ENCODE data around the gene BMPER.

- TF ChIP-seq POLR2A (IDR thresholded peaks at IDR 0.05) = no peak
- no peak for TF ChIP-seq CTCF (IDR thresholded peaks at IDR 0.05)
These were observed 24.0 kb upstream of the BMPER start for GRCh38 chr7:33881316-33881715.

Measured in thyroid gland (tissue), 4 donors.